GM11168 (cell line): Measurements from ENCODE around the gene COPE.

ENCODE experiments used
- in situ Hi-C: fragments of 300-500 bp; cut with MboI; formaldehyde crosslinking; loops from one replicate; pipeline ENCODE4 v1.12.0; 2022; ENCODE audit warnings: low sequenced_read_pairs; ENCODE audit not compliant: unreplicated experiment

The COPE gene

GRCh38 chr19:18896421-18896841, 22.8 kb downstream of the COPE start:
- in situ Hi-C loops: no loop called here

- in situ Hi-C loops: no loop called here
Measured at GRCh38 chr19:18895824-18896341, 23.3 kb downstream of the COPE start, which contains the start of gene CERS1. Gene CERS1, minus strand, starts transcription at chr19:18896158. Its CDS starts 86 bp downstream, at chr19:18896072.

- in situ Hi-C loops: no loop called here
Measured at GRCh38 chr19:18895038-18895823, 24.0 kb downstream of the COPE start.

- in situ Hi-C loops: no loop called here
Measured at GRCh38 chr19:18894254-18895037, 24.7 kb downstream of the COPE start.

- in situ Hi-C loops: no loop called here
Measured at GRCh38 chr19:18893587-18894253, 25.5 kb downstream of the COPE start.

GRCh38 chr19:18889949-18890745, 29.0 kb downstream of the COPE start:
- in situ Hi-C loops: no loop called here

GRCh38 chr19:18886972-18887371, 32.2 kb downstream of the COPE start:
- in situ Hi-C loops: no loop called here

- in situ Hi-C loops: no loop called here
Measured at GRCh38 chr19:18883526-18884304, 35.5 kb downstream of the COPE start.

- in situ Hi-C loops: no loop called here
Measured at GRCh38 chr19:18881491-18881890, 37.7 kb downstream of the COPE start.

GRCh38 chr19:18879579-18880373, 39.4 kb downstream of the COPE start:
- in situ Hi-C loops: no loop called here

- in situ Hi-C loops: no loop called here
Measured at GRCh38 chr19:18878858-18879578, 40.2 kb downstream of the COPE start.

GRCh38 chr19:18878058-18878797, 41.0 kb downstream of the COPE start:
- in situ Hi-C loops: no loop called here

- in situ Hi-C loops: no loop called here
Measured at GRCh38 chr19:18876865-18877264, 42.3 kb downstream of the COPE start.

GRCh38 chr19:18875726-18876125, 43.5 kb downstream of the COPE start:
- in situ Hi-C loops: no loop called here

GRCh38 chr19:18871543-18871942, 47.6 kb downstream of the COPE start:
- in situ Hi-C loops: no loop called here

- in situ Hi-C loops: no loop called here
Measured at GRCh38 chr19:18870531-18871172, 48.5 kb downstream of the COPE start.
